Skeletal muscle satellite cell (primary cell): ENCODE results near the gene SHANK3.
A peak's percentile ranks its signal among the peaks of the same experiment; 100 is the strongest.
"Not testable (repeated sequence)": the region's sequence is repeated elsewhere in the genome, so short reads cannot be mapped to it uniquely, and the experiment has no call there.

Source experiments
- H3K27me3 ChIP-seq: 2 replicates; pipeline ENCODE4 v1.7.0; 2013; ENCODE audit warnings: low read length; ENCODE audit not compliant: control insufficient read depth, insufficient read depth
- H3K36me3 ChIP-seq: 2 replicates; pipeline ENCODE4 v1.7.0; 2013; ENCODE audit warnings: mild to moderate bottlenecking, control low read depth, low read length; ENCODE audit not compliant: insufficient read depth
- H3K4me1 ChIP-seq: 2 replicates; pipeline ENCODE4 v1.7.0; 2013; ENCODE audit warnings: low read length; ENCODE audit not compliant: control insufficient read depth, insufficient read depth
- H3K4me2 ChIP-seq: 2 replicates; pipeline ENCODE4 v1.7.0; 2013; ENCODE audit warnings: mild to moderate bottlenecking, low read length
- H3K4me3 ChIP-seq: 2 replicates; pipeline ENCODE4 v1.7.0; 2013; ENCODE audit warnings: low read length
- H3K9ac ChIP-seq: 2 replicates; pipeline ENCODE4 v1.7.0; 2013; ENCODE audit warnings: mild to moderate bottlenecking, low read depth, low read length, moderate library complexity
- H3K9me3 ChIP-seq: replicated peaks from 2 replicates; pipeline ENCODE4 v1.7.0; 2013; ENCODE audit warnings: mild to moderate bottlenecking, control low read depth, low read length

The SHANK3 gene

DNA sequence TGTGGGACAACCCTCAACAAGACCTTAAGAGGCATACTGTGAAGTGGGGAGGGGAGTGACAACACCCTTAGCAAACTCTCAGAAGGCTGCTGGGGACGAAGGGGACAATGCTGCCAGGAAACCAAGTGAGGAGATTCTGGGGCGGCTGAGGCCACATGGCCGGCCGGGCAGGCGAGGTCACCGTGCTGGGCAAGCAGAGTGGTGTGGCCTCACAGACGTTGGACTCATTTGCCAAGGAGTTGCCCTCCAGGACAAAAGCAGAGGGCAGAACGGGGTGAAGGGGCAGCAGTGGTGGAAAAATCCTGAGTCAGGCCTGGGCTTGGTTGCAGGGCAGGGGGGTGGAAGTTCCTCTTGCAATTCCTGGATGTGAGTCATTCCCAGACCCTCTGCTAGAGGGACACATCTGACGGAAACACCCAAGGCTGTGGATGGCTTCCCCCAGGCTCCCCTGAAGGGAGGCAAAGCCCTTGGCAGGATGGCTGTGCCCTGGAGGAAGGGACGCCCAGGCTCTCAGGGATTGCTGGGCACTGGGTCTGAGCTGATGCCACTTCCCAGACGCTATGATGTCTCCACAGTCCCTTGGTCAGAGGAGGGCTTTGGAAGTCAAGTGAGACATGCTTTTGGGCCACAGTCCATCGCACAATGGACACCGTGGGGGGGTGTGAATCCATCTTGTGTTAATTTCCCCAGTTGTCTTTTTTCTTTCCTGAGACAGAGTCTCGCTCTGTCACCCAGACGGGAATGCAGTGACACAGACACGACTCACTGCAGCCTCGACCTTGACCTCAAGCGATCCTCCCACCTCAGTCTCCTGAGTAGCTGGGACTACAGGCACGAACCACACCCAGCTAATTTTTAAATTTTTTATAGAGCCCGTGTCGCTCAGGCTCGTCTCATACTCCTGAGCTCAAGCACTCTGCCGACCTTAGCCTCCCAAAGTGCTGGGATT, 16.2 kb upstream of the SHANK3 start:
- Histone ChIP-seq H3K4me3 (peak overlapping the region; percentile 31), H3K27me3 (no peaks in the 10 kb centered on the region), H3K36me3 (no peaks in the 10 kb centered on the region), H3K4me1 (peaks cover 18% of the 10 kb centered on the region), H3K4me2 (peak overlapping the region; percentile 69), H3K9me3 (no peaks in the 10 kb centered on the region), H3K9ac (peak overlapping the region; percentile 33)

- no peak overlapping the region for H3K4me2 ChIP-seq
- no peaks in the 10 kb centered on the region for H3K27me3 ChIP-seq
- no peaks in the 10 kb centered on the region for H3K9me3 ChIP-seq
- peaks cover 18% of the 10 kb centered on the region for H3K4me1 ChIP-seq
- no peak overlapping the region for H3K4me3 ChIP-seq
- no peaks in the 10 kb centered on the region for H3K36me3 ChIP-seq
- H3K9ac ChIP-seq, result no peak overlapping the region
Measured at GRCh38 chr22:50657925-50658324, 14.7 kb upstream of the SHANK3 start.

GRCh38 chr22:50659711-50660110, 12.9 kb upstream of the SHANK3 start:
- H3K4me1 ChIP-seq, result peaks cover 18% of the 10 kb centered on the region
- H3K4me3 ChIP-seq, H3K9ac ChIP-seq, H3K9me3 ChIP-seq, H3K27me3 ChIP-seq, H3K36me3 ChIP-seq, H3K4me2 ChIP-seq: not testable (repeated sequence)

- Histone ChIP-seq H3K4me1 (peaks cover 18% of the 10 kb centered on the region), H3K9ac (no peak overlapping the region), H3K9me3 (no peaks in the 10 kb centered on the region), H3K36me3 (no peaks in the 10 kb centered on the region), H3K27me3 (no peaks in the 10 kb centered on the region), H3K4me2 (no peak overlapping the region), H3K4me3 (no peak overlapping the region)
Measured at GRCh38 chr22:50660306-50660705, 12.3 kb upstream of the SHANK3 start.

- H3K4me2 ChIP-seq, result no peak overlapping the region
- no peak overlapping the region for H3K4me3 ChIP-seq
- H3K9me3 ChIP-seq, result no peaks in the 10 kb centered on the region
- no peaks in the 10 kb centered on the region for H3K36me3 ChIP-seq
- H3K27me3 ChIP-seq, result peaks cover 10% of the 10 kb centered on the region
- no peaks in the 10 kb centered on the region for H3K4me1 ChIP-seq
- no peak overlapping the region for H3K9ac ChIP-seq
Measured at GRCh38 chr22:50665212-50665611, 7.4 kb upstream of the SHANK3 start.

- Histone ChIP-seq H3K9me3 (no peaks in the 10 kb centered on the region), H3K4me1 (no peaks in the 10 kb centered on the region), H3K4me2 (no peak overlapping the region), H3K36me3 (no peaks in the 10 kb centered on the region), H3K4me3 (no peak overlapping the region), H3K9ac (no peak overlapping the region), H3K27me3 (peaks cover 10% of the 10 kb centered on the region)
Measured at GRCh38 chr22:50665738-50666137, 6.9 kb upstream of the SHANK3 start.

DNA sequence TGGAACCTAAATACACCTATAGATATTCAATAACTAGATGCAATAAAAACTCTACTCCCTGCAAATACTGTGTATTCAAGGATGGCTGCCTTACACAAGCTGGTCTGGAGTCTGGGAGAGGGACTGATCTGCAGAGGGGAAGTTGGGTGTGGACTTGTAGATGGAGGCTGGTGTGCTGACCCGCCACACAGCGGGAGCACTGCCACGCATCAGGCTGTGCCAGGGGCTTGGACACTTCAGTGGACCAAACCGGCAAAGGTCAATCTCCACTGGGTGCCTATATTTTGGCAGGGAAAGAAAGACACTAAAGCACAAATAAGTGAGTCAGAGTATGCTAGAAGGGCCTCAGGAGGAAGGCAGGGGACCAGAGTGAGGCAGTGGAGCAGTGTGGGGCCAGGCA, 2.1 kb upstream of the SHANK3 start:
- H3K4me2 ChIP-seq, result no peak overlapping the region
- no peaks in the 10 kb centered on the region for H3K9me3 ChIP-seq
- H3K4me1 ChIP-seq, result peaks cover 3% of the 10 kb centered on the region
- peaks cover 21% of the 10 kb centered on the region for H3K27me3 ChIP-seq
- H3K4me3 ChIP-seq, result no peak overlapping the region
- H3K36me3 ChIP-seq, result no peaks in the 10 kb centered on the region
- H3K9ac ChIP-seq, result no peak overlapping the region

GRCh38 chr22:50670914-50671538, 1.6 kb upstream of the SHANK3 start:
- Histone ChIP-seq H3K36me3 (no peaks in the 10 kb centered on the region), H3K4me1 (peaks cover 3% of the 10 kb centered on the region), H3K9me3 (no peaks in the 10 kb centered on the region), H3K4me3 (no peak overlapping the region), H3K27me3 (peaks cover 26% of the 10 kb centered on the region), H3K9ac (no peak overlapping the region), H3K4me2 (no peak overlapping the region)

- Histone ChIP-seq H3K27me3 (peaks cover 31% of the 10 kb centered on the region), H3K9me3 (no peaks in the 10 kb centered on the region), H3K4me2 (no peak overlapping the region), H3K4me3 (no peak overlapping the region), H3K4me1 (peaks cover 3% of the 10 kb centered on the region), H3K9ac (no peak overlapping the region), H3K36me3 (no peaks in the 10 kb centered on the region)
Measured at GRCh38 chr22:50671641-50672040, 982 bp upstream of the SHANK3 start.

GRCh38 chr22:50672041-50672440, 582 bp upstream of the SHANK3 start:
- Histone ChIP-seq H3K27me3 (peaks cover 31% of the 10 kb centered on the region), H3K36me3 (no peaks in the 10 kb centered on the region), H3K9ac (no peak overlapping the region)

GRCh38 chr22:50673231-50674129, 857 bp downstream of the SHANK3 start:
- Histone ChIP-seq H3K9ac (no peak overlapping the region), H3K4me3 (no peak overlapping the region), H3K4me1 (peaks cover 3% of the 10 kb centered on the region)

More at GRCh38 chr22:50672041-50672440, 582 bp upstream of the SHANK3 start:
- Histone ChIP-seq H3K4me2 (no peak overlapping the region), H3K4me3 (no peak overlapping the region), H3K4me1 (peaks cover 3% of the 10 kb centered on the region), H3K9me3 (no peaks in the 10 kb centered on the region)

More at GRCh38 chr22:50673231-50674129, 857 bp downstream of the SHANK3 start:
- peaks cover 27% of the 10 kb centered on the region for H3K27me3 ChIP-seq
- peak overlapping the region; percentile 54 for H3K4me2 ChIP-seq
- no peaks in the 10 kb centered on the region for H3K9me3 ChIP-seq
- H3K36me3 ChIP-seq, result no peaks in the 10 kb centered on the region
